GM18868 (cell line): ENCODE results near the gene CMTM4.
"Not testable (repeated sequence)": the region's sequence is repeated elsewhere in the genome, so short reads cannot be mapped to it uniquely, and the experiment has no call there.

ENCODE experiments used
- ATAC-seq: cut with Tn5 transposase; IDR thresholded peaks from one replicate; pipeline ENCODE4 v1.9.1; 2021; ENCODE audit warnings: mild to moderate bottlenecking, moderate library complexity; ENCODE audit not compliant: unreplicated experiment

Gene CMTM4

GRCh38 chr16:66569827-66570405, 126.6 kb downstream of the CMTM4 start:
- no peak for ATAC-seq

- ATAC-seq = no peak
Observed at GRCh38 chr16:66569131-66569530, 127.4 kb downstream of the CMTM4 start.

- no peak for ATAC-seq
Observed at GRCh38 chr16:66568355-66568754, 128.2 kb downstream of the CMTM4 start.

GRCh38 chr16:66567270-66567669, 129.3 kb downstream of the CMTM4 start:
- not testable (repeated sequence) for ATAC-seq

GRCh38 chr16:66566051-66566901, 130.3 kb downstream of the CMTM4 start, which contains the start of gene CMTM1:
CMTM1 (plus strand) TSS chr16:66566439; CDS start chr16:66566514, 75 bp downstream.
- ATAC-seq = no peak
